Measurements from ENCODE around the gene SLC25A11. TPM values are rescaled to one million over a fixed set of nuclear protein-coding genes. Genes with fewer than 3 reads are reported as not detected.

SLC25A11 gene
- total and polyA plus RNA-seq, 2 donors (not counting 3 experiments of a cell fraction or from before 2014, with no cell fraction given) = 58.2 to 95.2 TPM

- no peak overlapping the region for H2AFZ ChIP-seq (ENCODE audit: low read depth, low read length)
- ChIA-PET POLR2A (interaction anchor here (0.7 kb wide), 1 partner anchor 10 kb away, joined by 4 read pairs; the partner anchor contains the start of gene PFN1), CTCF (interaction anchor here (1.1 to 3.3 kb wide), 2 partner anchors 49 to 55 kb away, joined by 4 to 22 read pairs; partner anchors contain the start of gene CHRNE)
- dilution Hi-C loops (cut with MboI; ENCODE audit: extremely low pct_ligation_motif_present, low sequenced_read_pairs) (no loop called here), intact Hi-C loops (cut with micrococcal nuclease) (no loop called here)
- peaks cover 0 to 7% of the 10 kb centered on the region in 2 experiments for H3K36me3 ChIP-seq (ENCODE audit: control insufficient read depth in 2 of 2, extremely low read depth in 1 of 2, insufficient read depth in 2 of 2, low read length in 2 of 2)
- H3K79me2 ChIP-seq (ENCODE audit: control insufficient read depth, insufficient read depth, low read length) = no peaks in the 10 kb centered on the region
- no peak overlapping the region for H3K4me2 ChIP-seq (ENCODE audit: insufficient read depth, low read length)
- no peak overlapping the region for H3K9ac ChIP-seq (replicated peaks; ENCODE audit: extremely low read depth, insufficient read depth, low read length)
- TF ChIP-seq MAX (IDR thresholded peaks at IDR 0.05; ENCODE audit: insufficient read depth, insufficient read length) (no peak), MYC (IDR thresholded peaks at IDR 0.05; ENCODE audit: low read depth, low read length) (no peak), POLR2A (IDR thresholded peaks at IDR 0.05; ENCODE audit: low read depth, low read length) (no peak), GATA2 (IDR thresholded peaks at IDR 0.05; ENCODE audit: insufficient read depth, insufficient read length, low read depth, low read length) (no peak), FOS (IDR thresholded peaks at IDR 0.05; ENCODE audit: borderline replicate concordance, insufficient read depth, low read length) (no peak), EZH2 (IDR thresholded peaks at IDR 0.05; ENCODE audit: borderline replicate concordance, low read depth, low read length, severe bottlenecking) (no peak), JUN (IDR thresholded peaks at IDR 0.05; ENCODE audit: borderline replicate concordance, insufficient read depth, insufficient read length, low read depth) (no peak), CTCF (IDR thresholded peaks at IDR 0.05; ENCODE audit: extremely low read depth in 1 of 2, insufficient read depth in 1 of 2, low read depth in 1 of 2, low read length in 2 of 2) (no peak), POLR2AphosphoS5 (IDR thresholded peaks at IDR 0.05; ENCODE audit: insufficient read depth, low read depth, low read length) (no peak)
- no peaks in the 10 kb centered on the region for H4K20me1 ChIP-seq (replicated peaks; ENCODE audit: control insufficient read depth, extremely low read depth, insufficient read depth, low read length)
- no peak overlapping the region for H3K27ac ChIP-seq (ENCODE audit: insufficient read depth, low read depth, low read length)
- no peaks in the 10 kb centered on the region for H3K9me3 ChIP-seq (replicated peaks; ENCODE audit: control insufficient read depth, insufficient read depth, low read length)
- H3K27me3 ChIP-seq (ENCODE audit: control insufficient read depth in 2 of 2, insufficient read depth in 2 of 2, low read length in 2 of 2) = no peaks in the 10 kb centered on the region
- FAIRE-seq (no peak), DNase-seq (ENCODE audit: low read depth, low spot score) (no peak)
- peaks cover 10% of the 10 kb centered on the region for H3K4me1 ChIP-seq (ENCODE audit: control insufficient read depth, extremely low read depth, insufficient read depth, low read length)
- no TSS peak for BruUV-seq (replicated peaks)
- H3K9me1 ChIP-seq (replicated peaks; ENCODE audit: control insufficient read depth, extremely low read depth, insufficient read depth, low read length) = no peaks in the 10 kb centered on the region
- H3K4me3 ChIP-seq (replicated peaks in 1 of 3; ENCODE audit: insufficient read depth in 1 of 3, low read depth in 1 of 3, low read length in 3 of 3) = no peak overlapping the region
These were observed 18.3 kb upstream of the SLC25A11 start for GRCh38 chr17:4958102-4958501.
